ENCODE measurements around the gene SLC25A39. TPM values are rescaled to one million over a fixed set of nuclear protein-coding genes. Genes with fewer than 3 reads are reported as not detected.
A peak's percentile ranks its signal among the peaks of the same experiment; 100 is the strongest.
"Not testable (repeated sequence)": the region's sequence is repeated elsewhere in the genome, so short reads cannot be mapped to it uniquely, and the experiment has no call there.

Gene SLC25A39
- polyA plus RNA-seq, 1 of the 3 experiments (the other 2 are of a cell fraction): 131 TPM

- H3K9me2 ChIP-seq; H3K36me3 ChIP-seq (replicated peaks in 1 of 2; ENCODE audit: control insufficient read depth in 1 of 2, insufficient read depth in 2 of 2, low read length in 1 of 2); DNase-seq; H3K4me2 ChIP-seq; H3K27ac ChIP-seq (ENCODE audit: low read depth in 2 of 2, low read length in 1 of 2); H4K20me1 ChIP-seq (ENCODE audit: insufficient read depth); H2AFZ ChIP-seq (ENCODE audit: low read depth); H3K4me3 ChIP-seq (ENCODE audit: low read depth in 2 of 2, low read length in 1 of 2); H3K79me2 ChIP-seq (ENCODE audit: insufficient read depth); POLR2A ChIA-PET; H3K9ac ChIP-seq; H3K9me3 ChIP-seq; H3K27me3 ChIP-seq (ENCODE audit: insufficient read depth); H3K4me1 ChIP-seq (ENCODE audit: control insufficient read depth in 1 of 2, insufficient read depth in 2 of 2, low read depth in 1 of 2, low read length in 1 of 2); H3F3A ChIP-seq (replicated peaks; ENCODE audit: insufficient read depth): not testable (repeated sequence)
- CTCF ChIA-PET: interaction anchor here (1.5 to 5.2 kb wide), 6 partner anchors 10 to 131 kb away, joined by 4 to 57 read pairs (median 34); partner anchors contain the start of genes GRN and UBTF
- WGBS (ENCODE audit: low lambda C conversion rate): 88% methylated on average over 6 of the region's 7 CpGs
Measured at GRCh38 chr17:44329516-44329915, 4.9 kb upstream of the SLC25A39 start.

GRCh38 chr17:44327715-44328449, 3.3 kb upstream of the SLC25A39 start:
- H3K4me1 ChIP-seq (ENCODE audit: control insufficient read depth in 1 of 2, insufficient read depth in 2 of 2, low read depth in 1 of 2, low read length in 1 of 2): peaks cover 0 to 15% of the 10 kb centered on the region in 2 experiments; a peak in 1 of 4 replicates
- CTCF ChIA-PET: interaction anchor here (1.0 to 1.4 kb wide), 6 partner anchors 18 to 118 kb away, joined by 3 to 6 read pairs (median 5); partner anchors contain the start of genes FAM171A2 and GRN
- no peak overlapping the region for H3K9ac ChIP-seq
- peaks cover 9% of the 10 kb centered on the region for H3F3A ChIP-seq (replicated peaks; ENCODE audit: insufficient read depth)
- H3K9me3 ChIP-seq: no peaks in the 10 kb centered on the region
- no peak overlapping the region for H3K4me3 ChIP-seq (ENCODE audit: low read depth in 2 of 2, low read length in 1 of 2)
- no peaks in the 10 kb centered on the region for H3K36me3 ChIP-seq (replicated peaks in 1 of 2; ENCODE audit: control insufficient read depth in 1 of 2, insufficient read depth in 2 of 2, low read length in 1 of 2)
- TF ChIP-seq SMC3 (IDR thresholded peaks at IDR 0.05; ENCODE audit: low read depth, low read length): no peak
- no peak for TF ChIP-seq MEF2A (IDR thresholded peaks at IDR 0.05; ENCODE audit: borderline replicate concordance, low read depth)
- no peak for TF ChIP-seq NFIC (IDR thresholded peaks at IDR 0.05; ENCODE audit: borderline replicate concordance)
- no peak for TF ChIP-seq RAD21 (IDR thresholded peaks at IDR 0.05; ENCODE audit: low read length)
- TF ChIP-seq SIN3A (IDR thresholded peaks at IDR 0.05; ENCODE audit: borderline replicate concordance, low read depth, low read length): no peak
- no peak for TF ChIP-seq TCF12 (IDR thresholded peaks at IDR 0.05)
- TF ChIP-seq PBX3 (IDR thresholded peaks at IDR 0.05): no peak
- POLR2A ChIA-PET: interaction anchor here (1.8 kb wide), 1 partner anchor 108 kb away, joined by 6 read pairs; the partner anchor contains the start of gene UBTF
- no peak overlapping the region for H3K4me2 ChIP-seq
- peaks cover 12% of the 10 kb centered on the region for H3K79me2 ChIP-seq (ENCODE audit: insufficient read depth)
- 84% methylated on average over 7 of the region's 7 CpGs for WGBS (ENCODE audit: low lambda C conversion rate)
- no peak overlapping the region for H3K27ac ChIP-seq (ENCODE audit: low read depth in 2 of 2, low read length in 1 of 2)
- DNase-seq: no peak
- no peaks in the 10 kb centered on the region for H3K27me3 ChIP-seq (ENCODE audit: insufficient read depth)
- no peaks in the 10 kb centered on the region for H4K20me1 ChIP-seq (ENCODE audit: insufficient read depth)
- H2AFZ ChIP-seq (ENCODE audit: low read depth): no peak overlapping the region
- no peaks in the 10 kb centered on the region for H3K9me2 ChIP-seq

GRCh38 chr17:44326861-44327444, 2.3 kb upstream of the SLC25A39 start:
- peak; percentile 94 for DNase-seq
- Histone ChIP-seq H3F3A (replicated peaks; ENCODE audit: insufficient read depth) (peaks cover 9% of the 10 kb centered on the region), H3K27ac (ENCODE audit: low read depth in 2 of 2, low read length in 1 of 2) (no peak overlapping the region; a peak in 1 of 4 replicates), H2AFZ (ENCODE audit: low read depth) (no peak overlapping the region), H3K79me2 (ENCODE audit: insufficient read depth) (peaks cover 12% of the 10 kb centered on the region), H3K36me3 (replicated peaks in 1 of 2; ENCODE audit: control insufficient read depth in 1 of 2, insufficient read depth in 2 of 2, low read length in 1 of 2) (peaks cover 4 to 5% of the 10 kb centered on the region in 2 experiments), H3K4me3 (ENCODE audit: low read depth in 2 of 2, low read length in 1 of 2) (no peak overlapping the region), H3K9me2 (no peaks in the 10 kb centered on the region), H3K9ac (no peak overlapping the region), H3K27me3 (ENCODE audit: insufficient read depth) (no peaks in the 10 kb centered on the region), H4K20me1 (ENCODE audit: insufficient read depth) (no peaks in the 10 kb centered on the region), H3K4me2 (no peak overlapping the region; the same call in 1 of the 2 replicates), H3K9me3 (no peaks in the 10 kb centered on the region), H3K4me1 (ENCODE audit: control insufficient read depth in 1 of 2, insufficient read depth in 2 of 2, low read depth in 1 of 2, low read length in 1 of 2) (peaks cover 0 to 15% of the 10 kb centered on the region in 2 experiments; a peak in 1 of 4 replicates)
- ChIA-PET CTCF (interaction anchor here (0.8 to 1.2 kb wide), 4 partner anchors 23 to 131 kb away, joined by 3 read pairs; no protein-coding TSS in a partner anchor), POLR2A (interaction anchor here (0.7 to 1.8 kb wide), 5 partner anchors 9 to 107 kb away, joined by 3 to 6 read pairs (median 3); partner anchors contain the start of genes RUNDC3A and UBTF)
- WGBS (ENCODE audit: low lambda C conversion rate): 39% methylated on average over 30 of the region's 31 CpGs
- TF ChIP-seq JUND (IDR thresholded peaks at IDR 0.05): no peak
- TF ChIP-seq GATA2 (CRISPR knock-in tag; IDR thresholded peaks at IDR 0.05): no peak
- TF ChIP-seq FOSL2 (IDR thresholded peaks at IDR 0.05; ENCODE audit: borderline replicate concordance, low read depth): no peak
- peak; percentile 89; the same call in 1 of the 2 replicates for TF ChIP-seq SIN3A (IDR thresholded peaks at IDR 0.05; ENCODE audit: borderline replicate concordance, low read depth, low read length)
- TF ChIP-seq MAX (IDR thresholded peaks at IDR 0.05; ENCODE audit: low read depth): peak; percentile 99
- TF ChIP-seq USF1 (IDR thresholded peaks at IDR 0.05; ENCODE audit: borderline replicate concordance, low read depth): peak; percentile 89
- TF ChIP-seq USF2 (IDR thresholded peaks at IDR 0.05; ENCODE audit: borderline replicate concordance, low read depth, low read length): peak; percentile 40; the same call in 1 of the 2 replicates
- no peak for TF ChIP-seq NFIC (IDR thresholded peaks at IDR 0.05; ENCODE audit: borderline replicate concordance)
- TF ChIP-seq POLR2AphosphoS5 (IDR thresholded peaks at IDR 0.05; ENCODE audit: low read depth, low read length): 0 out of 2 replicates have a peak, but pooled peaks have one; percentile 15
- peak in 1 of 2 experiments; percentile 19; a peak in 1 of 4 replicates for TF ChIP-seq EP300 (IDR thresholded peaks at IDR 0.05; ENCODE audit: borderline replicate concordance in 1 of 2, low read depth in 1 of 2, low read length in 1 of 2)
- TF ChIP-seq MEF2A (IDR thresholded peaks at IDR 0.05; ENCODE audit: borderline replicate concordance, low read depth): no peak; the same call in 1 of the 2 replicates
- peak; percentile 98 for TF ChIP-seq MXI1 (IDR thresholded peaks at IDR 0.05; ENCODE audit: low read depth, low read length)
- TF ChIP-seq TAF1 (IDR thresholded peaks at IDR 0.05; ENCODE audit: borderline replicate concordance, low read depth, low read length): no peak

Data from SK-N-SH (cell line).